ENCODE measurements around the gene ADGRG6. TPM values are rescaled to one million over a fixed set of nuclear protein-coding genes. Genes with fewer than 3 reads are reported as not detected.

Gene ADGRG6
- total and polyA plus RNA-seq, 2 donors (not counting 3 experiments of a cell fraction or from before 2014, with no cell fraction given) = 99.3 to 166 TPM

- Histone ChIP-seq H3K9me1 (replicated peaks; ENCODE audit: control insufficient read depth, extremely low read depth, insufficient read depth, low read length) (peaks cover 3% of the 10 kb centered on the region), H2AFZ (ENCODE audit: low read depth, low read length) (no peak overlapping the region), H3K4me1 (ENCODE audit: control insufficient read depth, extremely low read depth, insufficient read depth, low read length) (peaks cover 29% of the 10 kb centered on the region), H3K79me2 (ENCODE audit: control insufficient read depth, insufficient read depth, low read length) (peaks cover 60% of the 10 kb centered on the region), H3K27me3 (ENCODE audit: control insufficient read depth in 2 of 2, insufficient read depth in 2 of 2, low read length in 2 of 2) (no peaks in the 10 kb centered on the region), H3K9me3 (replicated peaks; ENCODE audit: control insufficient read depth, insufficient read depth, low read length) (no peaks in the 10 kb centered on the region), H3K4me3 (replicated peaks in 1 of 3; ENCODE audit: insufficient read depth in 1 of 3, low read depth in 1 of 3, low read length in 3 of 3) (no peak overlapping the region), H3K9ac (replicated peaks; ENCODE audit: extremely low read depth, insufficient read depth, low read length) (no peak overlapping the region), H3K36me3 (ENCODE audit: control insufficient read depth in 2 of 2, extremely low read depth in 1 of 2, insufficient read depth in 2 of 2, low read length in 2 of 2) (no peaks in the 10 kb centered on the region), H4K20me1 (replicated peaks; ENCODE audit: control insufficient read depth, extremely low read depth, insufficient read depth, low read length) (peaks cover 4% of the 10 kb centered on the region), H3K4me2 (ENCODE audit: insufficient read depth, low read length) (peak overlapping the region; percentile 8), H3K27ac (ENCODE audit: insufficient read depth, low read depth, low read length) (no peak overlapping the region)
- ChIA-PET POLR2A (no interaction called here), CTCF (interaction anchor here (1.0 to 1.4 kb wide), 2 partner anchors 28 to 203 kb away, joined by 3 to 4 read pairs; no protein-coding TSS in a partner anchor)
- no TSS peak for BruUV-seq (replicated peaks)
- TF ChIP-seq FOS (IDR thresholded peaks at IDR 0.05; ENCODE audit: borderline replicate concordance, insufficient read depth, low read length) (no peak), MAX (IDR thresholded peaks at IDR 0.05; ENCODE audit: insufficient read depth, insufficient read length) (no peak), EZH2 (IDR thresholded peaks at IDR 0.05; ENCODE audit: borderline replicate concordance, low read depth, low read length, severe bottlenecking) (no peak), POLR2AphosphoS5 (IDR thresholded peaks at IDR 0.05; ENCODE audit: insufficient read depth, low read depth, low read length) (no peak), GATA2 (IDR thresholded peaks at IDR 0.05; ENCODE audit: insufficient read depth, insufficient read length, low read depth, low read length) (no peak), POLR2A (IDR thresholded peaks at IDR 0.05; ENCODE audit: low read depth, low read length) (no peak), CTCF (IDR thresholded peaks at IDR 0.05; ENCODE audit: extremely low read depth in 1 of 2, insufficient read depth in 1 of 2, low read depth in 1 of 2, low read length in 2 of 2) (no peak), JUN (IDR thresholded peaks at IDR 0.05; ENCODE audit: borderline replicate concordance, insufficient read depth, insufficient read length, low read depth) (no peak), MYC (IDR thresholded peaks at IDR 0.05; ENCODE audit: low read depth, low read length) (no peak)
- DNase-seq (ENCODE audit: low read depth, low spot score) (peak; percentile 51), FAIRE-seq (no peak)
- dilution Hi-C loops (cut with MboI; ENCODE audit: extremely low pct_ligation_motif_present, low sequenced_read_pairs) = no loop called here
- intact Hi-C loops (cut with micrococcal nuclease) = no loop called here
Observed at GRCh38 chr6:142359271-142359960, 57.6 kb downstream of the ADGRG6 start.

All from endothelial cell of umbilical vein (primary cell).